Kidney (tissue), 14 donors: ENCODE data around the gene PLA2G2C. TPM values are rescaled to one million over a fixed set of nuclear protein-coding genes. Genes with fewer than 3 reads are reported as not detected.
A peak's percentile ranks its signal among the peaks of the same experiment; 100 is the strongest.

Source experiments
- DNase-seq, 5 donors: peaks; one replicate each; pipeline ENCODE4 v3.0.0-alpha.2; 2013 to 2020
- FAIRE-seq: peaks from 2 replicates; lab custom pipeline; 2012; peaks lifted over from hg19 to GRCh38; lab: Jason Lieb, UNC
- H3K27ac ChIP-seq, 2 donors: one replicate each; pipeline ENCODE4 v1.7.0; 2013; ENCODE audit warnings: low read depth in 2 of 2, low read length in 2 of 2, inconsistent platforms in 1 of 2
- H3K27me3 ChIP-seq: one replicate; pipeline ENCODE4 v1.7.1; 2013; ENCODE audit warnings: low read length, inconsistent platforms; ENCODE audit not compliant: control insufficient read depth, insufficient read depth
- H3K36me3 ChIP-seq, 3 donors: one replicate each; pipeline versions ENCODE4 v1.7.0 to v1.7.1; 2013; ENCODE audit warnings: low read length in 3 of 3, control low read depth in 1 of 3, inconsistent platforms in 1 of 3; ENCODE audit not compliant: insufficient read depth in 3 of 3, control insufficient read depth in 2 of 3
- H3K4me1 ChIP-seq, 3 donors: one replicate each; pipeline versions ENCODE4 v1.7.0 to v1.7.1; 2013; ENCODE audit warnings: low read length in 3 of 3, inconsistent platforms in 1 of 3, low read depth in 1 of 3; ENCODE audit not compliant: control insufficient read depth in 2 of 3, insufficient read depth in 2 of 3
- H3K4me3 ChIP-seq, 3 donors: one replicate each; pipeline versions ENCODE4 v1.7.0 to v1.8.1; 2013; ENCODE audit warnings: low read length in 3 of 3, control low read depth in 1 of 3, inconsistent platforms in 1 of 3
- H3K9ac ChIP-seq, 3 donors: one replicate each; pipeline versions ENCODE4 v1.7.0 to v1.7.1; 2013; ENCODE audit warnings: low read length in 3 of 3, control low read depth in 1 of 3, inconsistent platforms in 1 of 3
- H3K9me3 ChIP-seq, 3 donors: one replicate each; pipeline versions ENCODE4 v1.7.0 to v1.7.1; 2013; ENCODE audit warnings: low read length in 3 of 3, control low read depth in 1 of 3, inconsistent platforms in 1 of 3; ENCODE audit not compliant: control insufficient read depth in 2 of 3, insufficient read depth in 1 of 3
- CTCF ChIP-seq: IDR thresholded peaks from 3 replicates; pipeline ENCODE4 v1.5.1; 2012; ENCODE audit warnings: mild to moderate bottlenecking, moderate library complexity, borderline replicate concordance; ENCODE audit not compliant: insufficient read depth; ENCODE audit errors: extremely low read depth
- intact Hi-C: fragments of 100-400 bp; cut with DNase I; formaldehyde crosslinking; loops from one replicate; pipeline ENCODE4 v1.11.1; 2022
- polyA plus RNA-seq: library from polyadenylated mRNA; stranded (reverse); fragments of 350-450 nt; fragmentation: Illumina TruSeq; extraction: RNeasy Lipid Tissue Mini Kit (QIAGEN cat#74804); gene quantifications from one replicate; pipeline ENCODE4 v1.2.3, GENCODE V29; 2014; ENCODE audit warnings: low read depth, low replicate concordance; ENCODE audit not compliant: insufficient read depth
- total RNA-seq: library from RNA; stranded (reverse); fragmentation: NEBNext Ultra II Directional; extraction: Animal tissue kit (Norgen Biotek cat#: 25700); gene quantifications from one replicate; pipeline ENCODE4 v1.2.1, GENCODE V29; 2021
- donor health status: control.
- donor health status: control.
- donor health status: control.
- donor health status: control.
- donor health status: control.
- donor health status: DM: yes; HTN: yes; CAD: no.
- donor health status: Normal renal cell carcinoma (clear cell type).

Gene PLA2G2C
- total and polyA plus RNA-seq, 2 donors from 2014 or later, result 0.31 TPM; not detected in 1

GRCh38 chr1:20142001-20142710 is 44.2 kb downstream of the PLA2G2C start:
- DNase-seq, result peak in 1 of 5 donors; percentile 53
- Histone ChIP-seq H3K36me3 (no peaks in the 10 kb centered on the region), H3K9me3 (no peaks in the 10 kb centered on the region), H3K4me3 (no peak overlapping the region), H3K4me1 (no peaks in the 10 kb centered on the region), H3K27me3 (no peaks in the 10 kb centered on the region), H3K9ac (no peak overlapping the region), H3K27ac (no peak overlapping the region)
- FAIRE-seq, result no peak
- TF ChIP-seq CTCF, result no peak
- intact Hi-C loops, result no loop called here

GRCh38 chr1:20141466-20141865 is 44.9 kb downstream of the PLA2G2C start:
- no peaks in the 10 kb centered on the region for H3K9me3 ChIP-seq
- intact Hi-C loops, result no loop called here
- no peak overlapping the region for H3K4me3 ChIP-seq
- DNase-seq (peak in 1 of 5 donors; percentile 69), FAIRE-seq (no peak)
- no peaks in the 10 kb centered on the region for H3K36me3 ChIP-seq
- H3K27me3 ChIP-seq, result no peaks in the 10 kb centered on the region
- H3K4me1 ChIP-seq, result no peaks in the 10 kb centered on the region
- TF ChIP-seq CTCF, result no peak
- H3K27ac ChIP-seq, result no peak overlapping the region
- no peak overlapping the region for H3K9ac ChIP-seq

GRCh38 chr1:20141001-20141400 is 45.3 kb downstream of the PLA2G2C start:
- DNase-seq (peak in 1 of 5 donors; percentile 22), FAIRE-seq (no peak)
- no peak overlapping the region for H3K27ac ChIP-seq
- TF ChIP-seq CTCF, result no peak
- no peak overlapping the region for H3K9ac ChIP-seq
- H3K4me3 ChIP-seq, result no peak overlapping the region
- H3K27me3 ChIP-seq, result no peaks in the 10 kb centered on the region
- no peaks in the 10 kb centered on the region for H3K9me3 ChIP-seq
- intact Hi-C loops, result no loop called here
- no peaks in the 10 kb centered on the region for H3K4me1 ChIP-seq
- no peaks in the 10 kb centered on the region for H3K36me3 ChIP-seq
